Rectal smooth muscle tissue (tissue), 1 donor: ENCODE measurements around the gene PHPT1.

Source experiments
- H3K27ac ChIP-seq: one replicate; pipeline ENCODE4 v1.7.0; 2013; ENCODE audit warnings: low read depth, low read length, inconsistent platforms
- H3K27me3 ChIP-seq: one replicate; pipeline ENCODE4 v1.7.0; 2013; ENCODE audit warnings: low read length; ENCODE audit not compliant: control insufficient read depth, insufficient read depth
- H3K36me3 ChIP-seq: one replicate; pipeline ENCODE4 v1.7.0; 2013; ENCODE audit warnings: low read length; ENCODE audit not compliant: control insufficient read depth, insufficient read depth
- H3K4me1 ChIP-seq: one replicate; pipeline ENCODE4 v1.7.0; 2013; ENCODE audit warnings: low read length; ENCODE audit not compliant: control insufficient read depth, insufficient read depth
- H3K4me3 ChIP-seq: one replicate; pipeline ENCODE4 v1.7.0; 2013; ENCODE audit warnings: low read length
- H3K9ac ChIP-seq: one replicate; pipeline ENCODE4 v1.7.0; 2013; ENCODE audit warnings: low read length

Gene PHPT1

GRCh38 chr9:136857581-136858412, 8.6 kb downstream of the PHPT1 start:
- H3K4me1 ChIP-seq = peaks cover 4% of the 10 kb centered on the region
- H3K9ac ChIP-seq = no peak overlapping the region
- peaks cover 11% of the 10 kb centered on the region for H3K36me3 ChIP-seq
- H3K27me3 ChIP-seq = no peaks in the 10 kb centered on the region
- H3K4me3 ChIP-seq = no peak overlapping the region
- H3K27ac ChIP-seq = peak overlapping the region; percentile 68

GRCh38 chr9:136858452-136858843, 9.2 kb downstream of the PHPT1 start:
- Histone ChIP-seq H3K4me3 (no peak overlapping the region), H3K27me3 (no peaks in the 10 kb centered on the region), H3K36me3 (peaks cover 11% of the 10 kb centered on the region), H3K4me1 (peaks cover 4% of the 10 kb centered on the region), H3K27ac (peak overlapping the region; percentile 68), H3K9ac (no peak overlapping the region)

GRCh38 chr9:136858844-136859757, 9.9 kb downstream of the PHPT1 start:
- Histone ChIP-seq H3K9ac (peak overlapping the region; percentile 21), H3K4me1 (peaks cover 4% of the 10 kb centered on the region), H3K36me3 (peaks cover 16% of the 10 kb centered on the region), H3K4me3 (no peak overlapping the region), H3K27ac (peak overlapping the region; percentile 68), H3K27me3 (no peaks in the 10 kb centered on the region)

- Histone ChIP-seq H3K4me1 (peaks cover 10% of the 10 kb centered on the region), H3K4me3 (no peak overlapping the region), H3K9ac (no peak overlapping the region), H3K36me3 (peaks cover 16% of the 10 kb centered on the region), H3K27me3 (no peaks in the 10 kb centered on the region), H3K27ac (no peak overlapping the region)
These were observed 11.3 kb downstream of the PHPT1 start for GRCh38 chr9:136860529-136860928.

- peaks cover 16% of the 10 kb centered on the region for H3K36me3 ChIP-seq
- H3K4me1 ChIP-seq = peaks cover 10% of the 10 kb centered on the region
- H3K27ac ChIP-seq = no peak overlapping the region
- H3K9ac ChIP-seq = no peak overlapping the region
- H3K4me3 ChIP-seq = no peak overlapping the region
- no peaks in the 10 kb centered on the region for H3K27me3 ChIP-seq
These were observed 12.0 kb downstream of the PHPT1 start for GRCh38 chr9:136860933-136861873.

GRCh38 chr9:136861874-136862457, 12.8 kb downstream of the PHPT1 start:
- Histone ChIP-seq H3K4me3 (no peak overlapping the region), H3K27ac (no peak overlapping the region), H3K36me3 (peaks cover 16% of the 10 kb centered on the region), H3K27me3 (no peaks in the 10 kb centered on the region), H3K9ac (no peak overlapping the region), H3K4me1 (peaks cover 10% of the 10 kb centered on the region)

GRCh38 chr9:136862849-136863622, 13.8 kb downstream of the PHPT1 start:
- H3K27me3 ChIP-seq = no peaks in the 10 kb centered on the region
- peaks cover 16% of the 10 kb centered on the region for H3K36me3 ChIP-seq
- H3K4me3 ChIP-seq = no peak overlapping the region
- H3K4me1 ChIP-seq = peaks cover 10% of the 10 kb centered on the region
- H3K9ac ChIP-seq = no peak overlapping the region
- H3K27ac ChIP-seq = no peak overlapping the region

GRCh38 chr9:136863623-136864273, 14.5 kb downstream of the PHPT1 start:
- H3K4me3 ChIP-seq = no peak overlapping the region
- H3K27ac ChIP-seq = no peak overlapping the region
- peaks cover 10% of the 10 kb centered on the region for H3K4me1 ChIP-seq
- no peak overlapping the region for H3K9ac ChIP-seq
- H3K36me3 ChIP-seq = peaks cover 16% of the 10 kb centered on the region
- no peaks in the 10 kb centered on the region for H3K27me3 ChIP-seq

- Histone ChIP-seq H3K36me3 (peaks cover 16% of the 10 kb centered on the region), H3K4me1 (peaks cover 6% of the 10 kb centered on the region), H3K4me3 (peak overlapping the region; percentile 87), H3K9ac (no peak overlapping the region), H3K27me3 (no peaks in the 10 kb centered on the region), H3K27ac (no peak overlapping the region)
These were observed 16.0 kb downstream of the PHPT1 start for GRCh38 chr9:136865041-136865767.

- H3K27me3 ChIP-seq = no peaks in the 10 kb centered on the region
- peaks cover 6% of the 10 kb centered on the region for H3K4me1 ChIP-seq
- peaks cover 16% of the 10 kb centered on the region for H3K36me3 ChIP-seq
- H3K4me3 ChIP-seq = peak overlapping the region; percentile 87
- peak overlapping the region; percentile 88 for H3K9ac ChIP-seq
- peak overlapping the region; percentile 94 for H3K27ac ChIP-seq
These were observed 16.5 kb downstream of the PHPT1 start for GRCh38 chr9:136865768-136866103.
